OCI-LY3 (cell line): Measurements from ENCODE around the gene ARMC12.

Experiments
- CTCF ChIP-seq: fragments of 200-600, 300-600 bp; sonication (generic); IDR thresholded peaks from 2 replicates; pipeline ENCODE4 v1.5.1; 2014; ENCODE audit warnings: antibody characterized with exemption, low read length, low read depth
- EZH2phosphoT487 ChIP-seq: fragments of 200-600 bp; shearing (Covaris generic); IDR thresholded peaks from 2 replicates; pipeline ENCODE4 v1.6.1; 2018; ENCODE audit warnings: antibody characterized with exemption, mixed run types, low read depth

GRCh38 chr6:35722121-35722761 lies 14.6 kb upstream of the ARMC12 start:
- no peak for TF ChIP-seq CTCF
- TF ChIP-seq EZH2phosphoT487, result no peak
